Endothelial cell of umbilical vein (primary cell): ENCODE data around the gene EYS. TPM values are rescaled to one million over a fixed set of nuclear protein-coding genes. Genes with fewer than 3 reads are reported as not detected.

Source experiments
- BruUV-seq: library from RNA; stranded (reverse); fragments of 400-500 nt; replicated peaks from 2 replicates; lab custom pipeline; 2021; lab: Mats Ljungman, UMichigan
- CTCF ChIA-PET: fragments of 300-600, 350-600 bp; sonication (Branson Sonifier 250); formaldehyde crosslinking; loops from one replicate; lab custom pipeline; 2021; ENCODE audit warnings: antibody characterized with exemption, inconsistent platforms; lab: Charles Lee
- POLR2A ChIA-PET: fragments of 300-600, 350-600 bp; sonication (Branson Sonifier 250); formaldehyde crosslinking; loops from one replicate; lab custom pipeline; 2021; ENCODE audit warnings: antibody characterized with exemption, inconsistent platforms; lab: Charles Lee
- DNase-seq: peaks from one replicate; pipeline ENCODE4 v3.0.0-alpha.2; 2011; ENCODE audit warnings: low read depth, low spot score
- FAIRE-seq: peaks from 2 replicates; lab custom pipeline; 2011; peaks lifted over from hg19 to GRCh38; lab: Jason Lieb, UNC
- H2AFZ ChIP-seq: 2 replicates; pipeline ENCODE4 v1.6.0; 2012; ENCODE audit warnings: low read depth, low read length, control low read depth, inconsistent platforms
- H3K27ac ChIP-seq: 2 replicates; pipeline ENCODE4 v1.5.1; 2011; ENCODE audit warnings: low read depth, mild to moderate bottlenecking, control low read depth, low read length, moderate library complexity; ENCODE audit not compliant: insufficient read depth
- H3K27me3 ChIP-seq, 2 experiments: 2 replicates each; pipeline versions ENCODE4 v1.6.0 to v1.6.1; 2011; ENCODE audit warnings: low read length in 2 of 2, mixed read lengths in 1 of 2; ENCODE audit not compliant: control insufficient read depth in 2 of 2, insufficient read depth in 2 of 2
- H3K36me3 ChIP-seq, 2 experiments: 2 replicates in 1 of 2; 3 replicates in 1 of 2; pipeline ENCODE4 v1.5.1; 2011; ENCODE audit warnings: low read length in 2 of 2, mild to moderate bottlenecking in 1 of 2, moderate library complexity in 1 of 2; ENCODE audit not compliant: control insufficient read depth in 2 of 2, insufficient read depth in 2 of 2; ENCODE audit errors: extremely low read depth in 1 of 2
- H3K4me1 ChIP-seq: 3 replicates; pipeline ENCODE4 v1.5.1; 2011; ENCODE audit warnings: mild to moderate bottlenecking, low read length; ENCODE audit not compliant: control insufficient read depth, insufficient read depth; ENCODE audit errors: extremely low read depth
- H3K4me2 ChIP-seq: 2 replicates; pipeline ENCODE4 v1.6.1; 2011; ENCODE audit warnings: low read length, control low read depth, mixed read lengths; ENCODE audit not compliant: insufficient read depth
- H3K4me3 ChIP-seq, 3 experiments: fragments of 200-600 bp in 1 of 3; sonication (generic), shearing (Covaris generic) in 1 of 3; replicated peaks in 1 of 3; 2 replicates each; pipeline ENCODE4 v1.5.1; 2011 to 2016; ENCODE audit warnings: control low read depth in 3 of 3, low read length in 3 of 3, mild to moderate bottlenecking in 2 of 3, inconsistent platforms in 1 of 3, low read depth in 1 of 3, moderate library complexity in 1 of 3; ENCODE audit not compliant: insufficient read depth in 1 of 3
- H3K79me2 ChIP-seq: 2 replicates; pipeline ENCODE4 v1.6.0; 2012; ENCODE audit warnings: low read length, inconsistent platforms; ENCODE audit not compliant: control insufficient read depth, insufficient read depth
- H3K9ac ChIP-seq: replicated peaks from 2 replicates; pipeline ENCODE3; 2011; ENCODE audit warnings: low read length, control low read depth; ENCODE audit not compliant: insufficient read depth; ENCODE audit errors: extremely low read depth
- H3K9me1 ChIP-seq: replicated peaks from 3 replicates; pipeline ENCODE4 v1.6.0; 2011; ENCODE audit warnings: mild to moderate bottlenecking, low read length; ENCODE audit not compliant: control insufficient read depth, insufficient read depth; ENCODE audit errors: extremely low read depth
- H3K9me3 ChIP-seq: replicated peaks from 2 replicates; pipeline ENCODE4 v1.5.1; 2012; ENCODE audit warnings: low read length, inconsistent platforms; ENCODE audit not compliant: control insufficient read depth, insufficient read depth
- H4K20me1 ChIP-seq: replicated peaks from 2 replicates; pipeline ENCODE3; 2011; ENCODE audit warnings: mild to moderate bottlenecking, low read length; ENCODE audit not compliant: control insufficient read depth, insufficient read depth; ENCODE audit errors: extremely low read depth
- CTCF ChIP-seq, 2 donors: IDR thresholded peaks; 1 replicate in 1 of 2; 2 replicates in 1 of 2; pipeline ENCODE4 v1.5.1; 2011; ENCODE audit warnings: low read length in 2 of 2, mild to moderate bottlenecking in 2 of 2, moderate library complexity in 2 of 2, control low read depth in 1 of 2, inconsistent platforms in 1 of 2, low read depth in 1 of 2; ENCODE audit not compliant: insufficient read depth in 1 of 2; ENCODE audit errors: extremely low read depth in 1 of 2
- FOS ChIP-seq: IDR thresholded peaks from 2 replicates; pipeline ENCODE4 v1.6.1; 2011; ENCODE audit warnings: mild to moderate bottlenecking, low read length, moderate library complexity, borderline replicate concordance; ENCODE audit not compliant: insufficient read depth
- POLR2AphosphoS5 ChIP-seq: IDR thresholded peaks from 2 replicates; pipeline ENCODE4 v1.6.1; 2012; ENCODE audit warnings: low read depth, mild to moderate bottlenecking, control low read depth, low read length, moderate library complexity; ENCODE audit not compliant: insufficient read depth
- dilution Hi-C: fragments of 300-500 bp; cut with MboI; formaldehyde crosslinking; loops from one replicate; pipeline ENCODE4 v1.15.0; 2019; ENCODE audit warnings: low sequenced_read_pairs; ENCODE audit not compliant: extremely low pct_ligation_motif_present
- intact Hi-C: fragments of 100-400 bp; cut with micrococcal nuclease; formaldehyde crosslinking; loops from one replicate; pipeline ENCODE4 v1.10.0; 2022
- polyA plus RNA-seq, 4 experiments: library from polyadenylated mRNA; depleted of rRNA in 3 of 4; stranded (reverse) in 3 of 4; unstranded in 1 of 4; fragments of >200 nt; gene quantifications; 2 replicates each; pipeline versions ENCODE4 v1.2.1 to v1.2.3, GENCODE V29; 2011 to 2012; ENCODE audit warnings: missing spikeins in 1 of 4
- total RNA-seq: library from RNA; stranded (reverse); gene quantifications from 2 replicates; pipeline ENCODE4 v1.2.3, GENCODE V29; 2021

The EYS gene
- total and polyA plus RNA-seq, 2 donors (not counting 3 experiments of a cell fraction or from before 2014, with no cell fraction given) = 0.01 to 0.27 TPM

- Histone ChIP-seq H3K9me3 (no peaks in the 10 kb centered on the region), H3K27ac (no peak overlapping the region), H3K27me3 (no peaks in the 10 kb centered on the region), H3K4me2 (no peak overlapping the region), H2AFZ (no peak overlapping the region), H4K20me1 (no peaks in the 10 kb centered on the region), H3K4me1 (no peaks in the 10 kb centered on the region), H3K36me3 (no peaks in the 10 kb centered on the region), H3K4me3 (no peak overlapping the region), H3K9ac (no peak overlapping the region), H3K79me2 (no peaks in the 10 kb centered on the region), H3K9me1 (no peaks in the 10 kb centered on the region)
- no peak for FAIRE-seq
- no peak for DNase-seq
- no TSS peak for BruUV-seq
- TF ChIP-seq POLR2AphosphoS5 (no peak), CTCF (IDR thresholded peaks at IDR 0.05; ENCODE audit: extremely low read depth in 1 of 2, insufficient read depth in 1 of 2, low read depth in 1 of 2, low read length in 2 of 2) (no peak)
- dilution Hi-C loops = no loop called here
- ChIA-PET CTCF (no interaction called here), POLR2A (no interaction called here)
- intact Hi-C loops = no loop called here
Measured at GRCh38 chr6:64985726-64986125, 721.3 kb downstream of the EYS start.

- dilution Hi-C loops = no loop called here
- FAIRE-seq (no peak), DNase-seq (no peak)
- Histone ChIP-seq H3K4me1 (no peaks in the 10 kb centered on the region), H3K9me3 (no peaks in the 10 kb centered on the region), H4K20me1 (no peaks in the 10 kb centered on the region), H3K27ac (no peak overlapping the region), H3K36me3 (no peaks in the 10 kb centered on the region), H3K9ac (no peak overlapping the region), H3K27me3 (no peaks in the 10 kb centered on the region), H3K9me1 (no peaks in the 10 kb centered on the region), H3K79me2 (no peaks in the 10 kb centered on the region), H3K4me3 (no peak overlapping the region), H3K4me2 (no peak overlapping the region), H2AFZ (no peak overlapping the region)
- ChIA-PET CTCF (no interaction called here), POLR2A (no interaction called here)
- intact Hi-C loops = no loop called here
- BruUV-seq = no TSS peak
- TF ChIP-seq CTCF (IDR thresholded peaks at IDR 0.05; ENCODE audit: extremely low read depth in 1 of 2, insufficient read depth in 1 of 2, low read depth in 1 of 2, low read length in 2 of 2) = no peak
- TF ChIP-seq POLR2AphosphoS5 = no peak
- TF ChIP-seq FOS = no peak
Measured at GRCh38 chr6:64984948-64985347, 722.1 kb downstream of the EYS start.
